Endothelial cell (in vitro differentiated cells): ENCODE data around the gene LCE1F. TPM values are rescaled to one million over a fixed set of nuclear protein-coding genes. Genes with fewer than 3 reads are reported as not detected.

ENCODE experiments used
- DNase-seq: peaks from one replicate; pipeline ENCODE4 v3.0.0; 2021; ENCODE audit warnings: low spot score
- H3K27ac Mint-ChIP-seq: one replicate; pipeline ENCODE4 v1.8.0; 2021; ENCODE audit warnings: mixed read lengths, inconsistent platforms; ENCODE audit not compliant: unreplicated experiment
- H3K27me3 Mint-ChIP-seq: one replicate; pipeline ENCODE4 v1.8.0; 2021; ENCODE audit warnings: mild to moderate bottlenecking, moderate library complexity, mixed read lengths, inconsistent platforms; ENCODE audit not compliant: unreplicated experiment
- H3K36me3 Mint-ChIP-seq: one replicate; pipeline ENCODE4 v1.8.0; 2021; ENCODE audit warnings: mild to moderate bottlenecking, low read depth, mixed read lengths, inconsistent platforms; ENCODE audit not compliant: unreplicated experiment
- H3K4me1 Mint-ChIP-seq: one replicate; pipeline ENCODE4 v1.8.0; 2021; ENCODE audit warnings: mild to moderate bottlenecking, mixed read lengths, inconsistent platforms; ENCODE audit not compliant: unreplicated experiment
- H3K4me3 Mint-ChIP-seq: one replicate; pipeline ENCODE4 v1.8.0; 2021; ENCODE audit warnings: mild to moderate bottlenecking, mixed read lengths, inconsistent platforms; ENCODE audit not compliant: unreplicated experiment
- H3K9me3 Mint-ChIP-seq: one replicate; pipeline ENCODE4 v1.8.0; 2021; ENCODE audit warnings: mixed read lengths, inconsistent platforms; ENCODE audit not compliant: unreplicated experiment
- CTCF ChIP-seq: fragments of 200-600 bp; sonication (generic); IDR thresholded peaks from one replicate; pipeline ENCODE4 v1.5.0; 2021; ENCODE audit warnings: antibody characterized with exemption; ENCODE audit not compliant: unreplicated experiment
- total RNA-seq: library from RNA; stranded (reverse); fragmentation: NEBNext Ultra II Directional; extraction: Animal tissue kit (Norgen Biotek cat#: 25700); gene quantifications from one replicate; pipeline ENCODE4 v1.2.1, GENCODE V29; 2021; ENCODE audit not compliant: unreplicated experiment

LCE1F gene
- total RNA-seq, 1 donor from 2014 or later = not detected

GRCh38 chr1:152811050-152811449 is 36.1 kb downstream of the LCE1F start:
- Mint-ChIP-seq H3K27ac (no peak overlapping the region), H3K4me3 (no peak overlapping the region), H3K36me3 (no peaks in the 10 kb centered on the region), H3K27me3 (peaks cover 2% of the 10 kb centered on the region), H3K9me3 (no peaks in the 10 kb centered on the region), H3K4me1 (no peaks in the 10 kb centered on the region)
- DNase-seq = no peak
- no peak for TF ChIP-seq CTCF

- Mint-ChIP-seq H3K36me3 (no peaks in the 10 kb centered on the region), H3K27ac (no peak within 1 kb of the TSS), H3K27me3 (peaks cover 2% of the 10 kb centered on the region), H3K4me3 (no peak within 1 kb of the TSS), H3K4me1 (no peaks in the 10 kb centered on the region), H3K9me3 (no peaks in the 10 kb centered on the region)
- no peak for DNase-seq
- TF ChIP-seq CTCF = no peak
Observed at GRCh38 chr1:152811671-152812070, 36.7 kb downstream of the LCE1F start, which contains the start of gene LCE1B. Gene LCE1B (plus strand): TSS chr1:152811971. CDS start chr1:152812447, 476 bp downstream.

- no peaks in the 10 kb centered on the region for H3K4me1 Mint-ChIP-seq
- no peaks in the 10 kb centered on the region for H3K36me3 Mint-ChIP-seq
- no peaks in the 10 kb centered on the region for H3K27me3 Mint-ChIP-seq
- H3K9me3 Mint-ChIP-seq = no peaks in the 10 kb centered on the region
- H3K27ac Mint-ChIP-seq = no peak overlapping the region
- TF ChIP-seq CTCF = no peak
- DNase-seq = no peak
- H3K4me3 Mint-ChIP-seq = no peak overlapping the region
Observed at GRCh38 chr1:152817309-152817708, 42.4 kb downstream of the LCE1F start.

GRCh38 chr1:152823294-152823693 is 48.4 kb downstream of the LCE1F start:
- Mint-ChIP-seq H3K36me3 (no peaks in the 10 kb centered on the region), H3K4me1 (peaks cover 3% of the 10 kb centered on the region), H3K27me3 (no peaks in the 10 kb centered on the region), H3K4me3 (no peak overlapping the region), H3K9me3 (no peaks in the 10 kb centered on the region), H3K27ac (no peak overlapping the region)
- DNase-seq = no peak
- no peak for TF ChIP-seq CTCF

- no peaks in the 10 kb centered on the region for H3K27me3 Mint-ChIP-seq
- TF ChIP-seq CTCF = no peak
- H3K4me1 Mint-ChIP-seq = peaks cover 3% of the 10 kb centered on the region
- no peak overlapping the region for H3K27ac Mint-ChIP-seq
- no peak overlapping the region for H3K4me3 Mint-ChIP-seq
- no peak for DNase-seq
- no peaks in the 10 kb centered on the region for H3K36me3 Mint-ChIP-seq
- no peaks in the 10 kb centered on the region for H3K9me3 Mint-ChIP-seq
Observed at GRCh38 chr1:152824964-152825363, 50.0 kb downstream of the LCE1F start.

Other genes starting within 250 kb of the LCE1F start
- gene LCE3E, start 208.4 kb upstream of the LCE1F start, total RNA-seq = not detected
- not detected for gene LCE3D, start 194.6 kb upstream of the LCE1F start, total RNA-seq
- gene LCE3C, start 174.9 kb upstream of the LCE1F start, total RNA-seq = not detected
- not detected for gene LCE3B, start 161.3 kb upstream of the LCE1F start, total RNA-seq
- not detected for gene LCE3A, start 152.0 kb upstream of the LCE1F start, total RNA-seq
- gene LCE2D, start 111.8 kb upstream of the LCE1F start, total RNA-seq = not detected
- gene LCE2C, start 99.9 kb upstream of the LCE1F start, total RNA-seq = not detected
- gene LCE2B, start 89.0 kb upstream of the LCE1F start, total RNA-seq = not detected
- gene LCE2A, start 76.8 kb upstream of the LCE1F start, total RNA-seq = not detected
- not detected for gene LCE4A, start 67.0 kb upstream of the LCE1F start, total RNA-seq
- gene KPRP, start 17.1 kb upstream of the LCE1F start, total RNA-seq = not detected
- gene LCE1E, start 11.1 kb downstream of the LCE1F start, total RNA-seq = not detected
- gene LCE1D, start 21.6 kb downstream of the LCE1F start, total RNA-seq = not detected
- gene LCE1C, start 31.5 kb downstream of the LCE1F start, total RNA-seq = not detected
- gene LCE1B, start 36.8 kb downstream of the LCE1F start, total RNA-seq = not detected
- not detected for gene LCE1A, start 52.3 kb downstream of the LCE1F start, total RNA-seq
- gene LCE6A, start 67.7 kb downstream of the LCE1F start, total RNA-seq = not detected
- not detected for gene LCE7A, start 84.9 kb downstream of the LCE1F start, total RNA-seq
- not detected for gene SMCP, start 103.2 kb downstream of the LCE1F start, total RNA-seq
- gene IVL, start 133.4 kb downstream of the LCE1F start, total RNA-seq = not detected
- gene SPRR5, start 172.1 kb downstream of the LCE1F start, total RNA-seq = not detected
- not detected for gene SPRR4, start 195.5 kb downstream of the LCE1F start, total RNA-seq
- not detected for gene SPRR1A, start 208.9 kb downstream of the LCE1F start, total RNA-seq
- not detected for gene SPRR3, start 226.6 kb downstream of the LCE1F start, total RNA-seq